Heart right ventricle (tissue), 16 donors: ENCODE data around the gene S100Z. TPM values are rescaled to one million over a fixed set of nuclear protein-coding genes. Genes with fewer than 3 reads are reported as not detected.
"Not testable (repeated sequence)": the region's sequence is repeated elsewhere in the genome, so short reads cannot be mapped to it uniquely, and the experiment has no call there.

Experiments used
- ATAC-seq, 8 donors: fragments of 200-7000 bp; cut with Tn5 transposase; one replicate each; pipeline ENCODE4 v1.9.1; 2020; ENCODE audit warnings: mild to moderate bottlenecking in 8 of 8, moderate library complexity in 8 of 8, moderate number of reproducible peaks in 1 of 8
- DNase-seq, 2 donors: peaks; one replicate each; pipeline ENCODE4 v3.0.0-alpha.2; 2020
- H3K27ac ChIP-seq, 10 donors: fragments of 200-600 bp; sonication (generic) in 2 of 10; one replicate each; pipeline versions ENCODE4 v1.5.0 to v1.8.0; 2020 to 2022; ENCODE audit warnings: mild to moderate bottlenecking in 3 of 10
- H3K27me3 ChIP-seq, 7 donors: fragments of 200-600 bp; one replicate each; pipeline ENCODE4 v1.8.0; 2021 to 2022; ENCODE audit warnings: mild to moderate bottlenecking in 2 of 7
- H3K36me3 ChIP-seq, 9 donors: fragments of 200-600 bp; sonication (generic) in 1 of 9; one replicate each; pipeline versions ENCODE4 v1.5.0 to v1.8.0; 2020 to 2022; ENCODE audit warnings: mild to moderate bottlenecking in 2 of 9
- H3K4me1 ChIP-seq, 9 donors: fragments of 200-600 bp; sonication (generic) in 1 of 9; one replicate each; pipeline versions ENCODE4 v1.5.0 to v1.8.0; 2020 to 2022; ENCODE audit warnings: mild to moderate bottlenecking in 4 of 9
- H3K4me3 ChIP-seq, 10 donors: fragments of 200-600 bp; sonication (generic) in 2 of 10; one replicate each; pipeline versions ENCODE4 v1.5.0 to v1.8.0; 2020 to 2022; ENCODE audit warnings: mild to moderate bottlenecking in 7 of 10, moderate library complexity in 2 of 10
- H3K9me3 ChIP-seq, 11 donors: fragments of 200-600 bp in 10 of 11; sonication (generic) in 2 of 11; one replicate each; pipeline versions ENCODE4 v1.5.0 to v1.8.0; 2013 to 2022; ENCODE audit warnings: mild to moderate bottlenecking in 2 of 11, control low read depth in 1 of 11, moderate library complexity in 1 of 11
- CTCF ChIP-seq, 9 donors: fragments of 200-600 bp; sonication (generic) in 2 of 9; IDR thresholded peaks; one replicate each; pipeline versions ENCODE4 v1.5.0 to v1.8.0; 2021 to 2022; ENCODE audit warnings: antibody characterized with exemption in 9 of 9, mild to moderate bottlenecking in 5 of 9, moderate library complexity in 1 of 9
- WGBS, 2 donors: extraction: QIAGEN DNeasy Blood & Tissue Kit; methylation state at CpG; one replicate each; pipeline ENCODE4 v1.1.7; 2013; ENCODE audit warnings: inconsistent platforms in 1 of 2; 5-methylcytosine and 5-hydroxymethylcytosine counted together
- intact Hi-C, 10 donors: fragments of 100-400 bp; cut with DNase I; formaldehyde crosslinking; loops; one replicate each; pipeline versions ENCODE4 v1.11.1 to v1.14.2; 2022
- polyA plus RNA-seq, 2 donors: library from polyadenylated mRNA; stranded (reverse); fragments of 200-250 nt; gene quantifications; one replicate each; pipeline ENCODE4 v1.2.3, GENCODE V29; 2013
- total RNA-seq, 10 donors: library from RNA; stranded (reverse); fragmentation: NEBNext Ultra II Directional in 3 of 10; extraction: Animal tissue kit (Norgen Biotek cat#: 25700) in 3 of 10; gene quantifications; one replicate each; pipeline versions ENCODE4 v1.2.1 to v1.2.4, GENCODE V29; 2021 to 2023
- donor health status: Arrhythmogenic right ventricular cardiomyopathy.
- donor health status: ischemic (EF 13 %, LVEDD 7.1; RV severe dilation, severe dysfunction).
- donor health status: healthy with polysubstance abuse.
- donor health status: DM: no; HTN: yes; CAD: no.
- donor health status: DM: no; HTN: no; CAD: no.
- donor health status: ischemic (EF 25% LVEDD 6.9; RV normal size, moderate dysfunction).
- donor health status: ischemic (EF 25% LVEDD 5.7; RV mildly dilated, moderate dysfunction).
- donor health status: healthy.
- donor health status: DM: yes; HTN: yes; CAD: no.
- donor health status: Ischemic cardiomyopathy.
- donor health status: ischemic (EF 35%, LVEDD 5.7; RV mildly dilated, moderate dysfunction).
- donor health status: nonischemic (EF 11% LVEDD 7.7; RV severe dilation, severe dysfunction).
- donor health status: DM: yes; HTN: yes; CAD: no.
- donor health status: PGD.
- donor health status: ischemic (EF 29% LVEDD 5.4; RV normal size, mild dysfunction).
- donor health status: nonischemic (EF 23%, LVEDD 6.1; RV moderate dilation, normal function).

The S100Z gene
- total and polyA plus RNA-seq, 12 donors, result 0.03 to 0.22 TPM; not detected in 10

- DNase-seq (no peak), ATAC-seq (no peak)
- peaks cover 0 to 5% (median 0%) of the 10 kb centered on the region in 7 donors for H3K27me3 ChIP-seq
- H3K9me3 ChIP-seq, result no peaks in the 10 kb centered on the region
- WGBS, 2 donors, result 88 to 93% methylated on average over 1 of the region's 1 CpG
- intact Hi-C loops, result no loop called here
- H3K4me3 ChIP-seq, result no peak overlapping the region
- peaks cover 0 to 26% (median 5%) of the 10 kb centered on the region in 9 donors for H3K4me1 ChIP-seq
- TF ChIP-seq CTCF (IDR thresholded peaks at IDR 0.05), result no peak
- no peak overlapping the region for H3K27ac ChIP-seq
- no peaks in the 10 kb centered on the region for H3K36me3 ChIP-seq
These were observed 92.8 kb downstream of the S100Z start for GRCh38 chr5:76942581-76942980.

GRCh38 chr5:76943006-76943405 lies 93.2 kb downstream of the S100Z start:
- Histone ChIP-seq H3K4me3 (no peak overlapping the region), H3K36me3 (no peaks in the 10 kb centered on the region), H3K4me1 (peaks cover 0 to 30% (median 5%) of the 10 kb centered on the region in 9 donors), H3K9me3 (no peaks in the 10 kb centered on the region), H3K27ac (no peak overlapping the region), H3K27me3 (peaks cover 0 to 7% (median 0%) of the 10 kb centered on the region in 7 donors)
- no peak for TF ChIP-seq CTCF (IDR thresholded peaks at IDR 0.05)
- intact Hi-C loops, result no loop called here
- ATAC-seq (no peak), DNase-seq (no peak)
- WGBS, 2 donors, result 90 to 92% methylated on average over 3 of the region's 3 CpGs

- no peaks in the 10 kb centered on the region for H3K36me3 ChIP-seq
- no peak for ATAC-seq
- 50 to 56% methylated on average over 5 of the region's 5 CpGs for WGBS, 2 donors
- no peaks in the 10 kb centered on the region for H3K9me3 ChIP-seq
- peaks cover 0 to 7% (median 0%) of the 10 kb centered on the region in 7 donors for H3K27me3 ChIP-seq
- intact Hi-C loops, result no loop called here
- peaks cover 0 to 30% (median 5%) of the 10 kb centered on the region in 9 donors for H3K4me1 ChIP-seq
- H3K27ac ChIP-seq, result no peak overlapping the region
- no peak for DNase-seq
- no peak for TF ChIP-seq CTCF (IDR thresholded peaks at IDR 0.05)
- H3K4me3 ChIP-seq, result no peak overlapping the region
These were observed 94.8 kb downstream of the S100Z start for GRCh38 chr5:76944638-76945037.

GRCh38 chr5:76945238-76945637 lies 95.4 kb downstream of the S100Z start:
- DNase-seq, intact Hi-C loops, H3K27me3 ChIP-seq, H3K9me3 ChIP-seq, H3K36me3 ChIP-seq, H3K27ac ChIP-seq, H3K4me3 ChIP-seq, ATAC-seq: not testable (repeated sequence)
- 39 to 41% methylated on average over 9 of the region's 9 CpGs for WGBS, 2 donors
- peaks cover 0 to 30% (median 5%) of the 10 kb centered on the region in 9 donors for H3K4me1 ChIP-seq

GRCh38 chr5:76946090-76946489 lies 96.3 kb downstream of the S100Z start:
- WGBS, 2 donors, result 59 to 74% methylated on average over 2 of the region's 2 CpGs
- H3K27ac ChIP-seq, result peak overlapping the region in 1 of 10 donors; percentile 49
- no peak overlapping the region for H3K4me3 ChIP-seq
- H3K27me3 ChIP-seq, result peaks cover 0 to 7% (median 0%) of the 10 kb centered on the region in 7 donors
- no peaks in the 10 kb centered on the region for H3K9me3 ChIP-seq
- ATAC-seq (no peak), DNase-seq (no peak)
- no peaks in the 10 kb centered on the region for H3K36me3 ChIP-seq
- intact Hi-C loops, result no loop called here
- peaks cover 0 to 30% (median 5%) of the 10 kb centered on the region in 9 donors for H3K4me1 ChIP-seq
- no peak for TF ChIP-seq CTCF (IDR thresholded peaks at IDR 0.05)
